Stimulated activated CD4-positive, alpha-beta T cell treated with anti-CD3 and anti-CD28 coated beads, Interleukin-1b, Interleukin-23, amount 100 ng/mL, for 24 hours (primary cell): Measurements from ENCODE around the gene LRP1.

Experiments
- DNase-seq, 4 experiments: peaks; one replicate each; pipeline ENCODE4 v3.0.0-alpha.2; 2020; ENCODE audit warnings: low read depth in 4 of 4, low spot score in 1 of 4

Gene LRP1

DNA sequence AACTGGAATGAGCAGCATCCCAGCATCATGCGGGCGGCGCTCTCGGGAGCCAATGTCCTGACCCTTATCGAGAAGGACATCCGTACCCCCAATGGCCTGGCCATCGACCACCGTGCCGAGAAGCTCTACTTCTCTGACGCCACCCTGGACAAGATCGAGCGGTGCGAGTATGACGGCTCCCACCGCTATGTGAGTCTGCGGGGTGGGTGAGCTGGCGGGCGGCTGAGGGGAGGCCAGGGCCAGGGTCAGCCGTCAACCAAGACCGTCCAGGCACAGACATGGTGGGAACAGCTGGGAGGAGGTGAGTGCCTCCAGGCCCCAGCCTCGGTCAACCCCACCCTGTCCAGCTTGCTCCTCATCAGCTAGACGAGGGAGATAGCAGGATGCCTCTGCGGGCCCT lies 62.5 kb downstream of the LRP1 start:
- no peak for DNase-seq

DNA sequence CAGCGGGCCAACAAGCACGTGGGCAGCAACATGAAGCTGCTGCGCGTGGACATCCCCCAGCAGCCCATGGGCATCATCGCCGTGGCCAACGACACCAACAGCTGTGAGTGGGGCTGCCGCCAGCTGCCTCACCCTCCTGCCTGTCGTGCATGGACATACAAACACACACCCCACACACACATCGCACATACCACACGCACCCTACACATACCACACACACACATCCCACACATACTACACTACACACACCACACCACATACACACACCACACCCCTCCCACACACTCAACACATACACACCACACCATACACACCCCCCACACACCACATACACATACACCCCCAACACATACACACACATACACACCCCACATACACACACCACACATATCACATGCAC lies 63.1 kb downstream of the LRP1 start:
- no peak for DNase-seq

DNA sequence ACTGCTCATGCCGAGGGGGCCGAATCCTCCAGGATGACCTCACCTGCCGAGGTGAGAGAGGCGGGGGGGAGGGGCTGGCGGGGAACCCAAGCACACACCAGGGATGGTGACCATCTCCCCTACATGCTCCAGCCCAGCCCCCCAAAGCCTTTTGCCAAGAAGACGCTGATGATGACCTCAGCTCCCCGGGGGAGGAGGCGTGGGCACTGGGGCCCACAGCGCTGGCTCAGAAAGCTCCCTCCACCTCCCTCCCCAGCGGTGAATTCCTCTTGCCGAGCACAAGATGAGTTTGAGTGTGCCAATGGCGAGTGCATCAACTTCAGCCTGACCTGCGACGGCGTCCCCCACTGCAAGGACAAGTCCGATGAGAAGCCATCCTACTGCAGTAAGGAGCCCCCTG lies 64.6 kb downstream of the LRP1 start:
- no peak for DNase-seq

- no peak for DNase-seq
These were observed 65.5 kb downstream of the LRP1 start for GRCh38 chr12:57193706-57194245.

- no peak for DNase-seq
These were observed 66.0 kb downstream of the LRP1 start for GRCh38 chr12:57194253-57194652.

DNA sequence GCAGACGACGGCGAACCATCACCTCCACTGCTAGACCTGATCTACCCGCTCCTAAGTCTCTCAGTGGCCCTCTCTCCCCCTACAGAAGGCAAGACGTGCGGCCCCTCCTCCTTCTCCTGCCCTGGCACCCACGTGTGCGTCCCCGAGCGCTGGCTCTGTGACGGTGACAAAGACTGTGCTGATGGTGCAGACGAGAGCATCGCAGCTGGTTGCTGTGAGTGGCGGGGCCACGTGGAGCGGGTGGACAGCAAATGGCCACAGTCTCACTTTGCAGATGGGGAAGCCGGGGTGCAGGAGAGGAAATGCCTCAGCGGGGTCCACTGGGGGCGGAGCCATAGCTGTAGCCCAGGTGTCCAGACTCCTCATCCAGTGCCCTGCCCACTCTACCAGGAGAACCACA lies 66.9 kb downstream of the LRP1 start:
- no peak for DNase-seq

GRCh38 chr12:57195611-57196371 lies 67.5 kb downstream of the LRP1 start:
- DNase-seq = no peak

DNA sequence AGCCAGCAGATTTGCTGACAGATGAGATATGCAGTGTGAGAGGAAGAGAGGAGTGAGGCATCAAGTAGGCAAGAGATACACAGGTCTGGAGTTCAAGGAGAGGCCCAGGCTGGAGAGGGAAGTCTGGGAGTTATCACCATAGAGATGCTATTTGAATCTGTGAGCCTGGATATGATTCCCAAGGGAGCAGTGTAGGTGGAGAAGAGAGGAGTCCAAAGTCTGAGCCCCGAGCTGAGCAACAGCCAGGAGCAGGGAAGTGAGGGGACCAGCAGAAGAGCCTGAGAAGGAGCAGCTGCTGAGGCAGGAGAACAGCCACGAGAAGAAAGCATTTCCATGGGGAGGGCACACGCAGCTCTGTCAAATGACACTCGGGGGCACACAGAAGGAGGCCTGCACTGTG lies 68.2 kb downstream of the LRP1 start:
- no peak for DNase-seq

DNA sequence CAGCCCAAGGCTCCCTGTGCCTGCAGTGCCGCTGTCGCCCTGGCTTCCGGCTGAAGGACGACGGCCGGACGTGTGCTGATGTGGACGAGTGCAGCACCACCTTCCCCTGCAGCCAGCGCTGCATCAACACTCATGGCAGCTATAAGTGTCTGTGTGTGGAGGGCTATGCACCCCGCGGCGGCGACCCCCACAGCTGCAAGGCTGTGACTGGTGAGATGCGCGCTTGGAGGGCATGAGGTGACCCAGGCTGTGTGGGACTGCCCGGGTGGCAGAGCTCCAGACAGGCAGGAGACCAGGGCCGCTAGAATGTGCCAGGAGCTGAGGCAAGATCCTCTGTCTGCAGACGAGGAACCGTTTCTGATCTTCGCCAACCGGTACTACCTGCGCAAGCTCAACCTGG lies 68.7 kb downstream of the LRP1 start:
- no peak for DNase-seq

DNA sequence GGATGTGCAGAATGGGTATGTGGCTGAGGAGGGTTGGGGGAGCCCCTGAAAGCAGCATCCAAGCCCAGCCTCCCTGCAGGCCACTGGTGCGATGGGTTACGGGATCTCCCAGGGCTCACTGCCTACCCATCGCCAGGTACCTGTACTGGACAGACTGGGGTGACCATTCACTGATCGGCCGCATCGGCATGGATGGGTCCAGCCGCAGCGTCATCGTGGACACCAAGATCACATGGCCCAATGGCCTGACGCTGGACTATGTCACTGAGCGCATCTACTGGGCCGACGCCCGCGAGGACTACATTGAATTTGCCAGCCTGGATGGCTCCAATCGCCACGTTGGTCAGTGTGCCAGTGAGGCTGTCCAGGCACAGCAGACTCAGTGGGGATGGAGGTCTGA lies 70.0 kb downstream of the LRP1 start:
- no peak for DNase-seq

- no peak for DNase-seq
These were observed 70.9 kb downstream of the LRP1 start for GRCh38 chr12:57199191-57199590.

DNA sequence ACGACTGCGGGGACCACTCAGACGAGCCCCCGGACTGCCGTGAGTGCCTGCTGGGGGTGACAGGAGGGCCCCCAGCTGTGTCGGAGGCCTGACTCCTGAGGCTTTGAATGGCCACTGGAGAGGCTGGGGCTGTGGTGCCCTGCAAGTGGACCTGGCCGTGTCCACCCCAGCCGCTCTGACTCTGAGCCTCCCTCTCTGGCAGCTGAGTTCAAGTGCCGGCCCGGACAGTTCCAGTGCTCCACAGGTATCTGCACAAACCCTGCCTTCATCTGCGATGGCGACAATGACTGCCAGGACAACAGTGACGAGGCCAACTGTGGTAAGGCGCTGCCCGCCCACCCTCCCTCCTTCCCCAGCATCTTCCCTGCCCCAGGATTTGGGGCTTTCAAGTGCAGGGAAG lies 72.2 kb downstream of the LRP1 start:
- DNase-seq = no peak

DNA sequence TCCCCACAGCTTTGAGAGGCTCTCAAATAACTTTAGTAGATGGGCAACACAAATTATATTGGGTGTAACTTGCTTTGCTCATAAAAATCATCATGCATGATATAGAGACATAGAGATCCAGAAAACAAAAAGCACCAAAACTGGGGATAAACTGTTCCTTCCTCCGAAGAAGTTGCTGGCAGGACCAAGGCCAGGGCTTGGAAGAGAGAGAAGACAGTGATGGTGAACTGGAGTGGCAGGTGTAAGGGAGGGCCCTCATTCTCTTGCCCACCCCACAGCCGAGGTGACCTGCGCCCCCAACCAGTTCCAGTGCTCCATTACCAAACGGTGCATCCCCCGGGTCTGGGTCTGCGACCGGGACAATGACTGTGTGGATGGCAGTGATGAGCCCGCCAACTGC lies 72.9 kb downstream of the LRP1 start:
- no peak for DNase-seq

DNA sequence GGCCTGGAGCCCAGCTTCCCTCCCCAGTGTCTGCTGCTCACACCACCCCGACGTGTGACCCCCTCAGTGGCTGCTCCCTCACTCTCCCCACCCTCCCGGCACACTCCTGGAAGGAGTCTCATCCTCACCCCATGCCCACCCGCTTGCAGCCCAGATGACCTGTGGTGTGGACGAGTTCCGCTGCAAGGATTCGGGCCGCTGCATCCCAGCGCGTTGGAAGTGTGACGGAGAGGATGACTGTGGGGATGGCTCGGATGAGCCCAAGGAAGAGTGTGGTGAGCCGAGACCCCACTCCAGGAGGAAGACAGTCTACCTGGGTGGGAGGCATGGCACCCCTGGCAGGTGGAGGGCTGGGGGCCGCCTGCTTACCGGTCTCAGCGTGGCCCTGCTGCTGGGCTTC lies 73.3 kb downstream of the LRP1 start:
- DNase-seq = no peak

- no peak for DNase-seq
These were observed 74.0 kb downstream of the LRP1 start for GRCh38 chr12:57202321-57202720.

GRCh38 chr12:57203201-57203600 lies 74.9 kb downstream of the LRP1 start:
- DNase-seq = no peak

DNA sequence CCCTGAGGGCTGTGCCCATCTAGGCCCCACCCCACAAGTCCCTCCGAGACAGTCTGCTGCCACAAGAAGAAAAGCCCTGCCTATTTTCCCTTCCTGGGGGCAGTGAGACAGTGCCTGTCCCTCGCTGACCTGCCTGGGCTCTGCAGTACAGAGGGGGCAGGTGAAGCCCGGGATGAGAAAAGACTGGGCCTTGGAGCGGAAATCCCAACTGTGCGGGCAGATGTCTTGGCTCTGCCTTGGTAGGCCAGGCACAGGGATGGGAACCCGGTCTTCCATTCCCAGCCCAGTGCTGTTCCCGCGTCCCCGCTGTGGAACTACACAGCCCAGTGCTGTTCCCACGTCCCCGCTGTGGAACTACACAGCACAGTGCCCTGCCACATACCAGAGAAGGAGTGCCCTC lies 75.5 kb downstream of the LRP1 start:
- DNase-seq = no peak

GRCh38 chr12:57204454-57204853 lies 76.2 kb downstream of the LRP1 start:
- no peak for DNase-seq

DNA sequence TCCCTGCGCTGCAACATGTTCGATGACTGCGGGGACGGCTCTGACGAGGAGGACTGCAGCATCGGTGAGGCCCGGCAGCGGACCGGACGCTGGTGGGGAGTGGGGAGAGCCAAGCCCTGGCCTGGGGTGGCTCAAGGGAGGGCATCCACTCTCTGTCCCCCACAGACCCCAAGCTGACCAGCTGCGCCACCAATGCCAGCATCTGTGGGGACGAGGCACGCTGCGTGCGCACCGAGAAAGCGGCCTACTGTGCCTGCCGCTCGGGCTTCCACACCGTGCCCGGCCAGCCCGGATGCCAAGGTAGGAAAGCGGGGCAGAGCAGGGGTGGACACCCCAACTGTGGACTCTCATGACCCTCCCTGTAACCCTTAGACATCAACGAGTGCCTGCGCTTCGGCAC lies 76.9 kb downstream of the LRP1 start:
- no peak for DNase-seq

GRCh38 chr12:57205931-57206330 lies 77.6 kb downstream of the LRP1 start:
- no peak for DNase-seq

DNA sequence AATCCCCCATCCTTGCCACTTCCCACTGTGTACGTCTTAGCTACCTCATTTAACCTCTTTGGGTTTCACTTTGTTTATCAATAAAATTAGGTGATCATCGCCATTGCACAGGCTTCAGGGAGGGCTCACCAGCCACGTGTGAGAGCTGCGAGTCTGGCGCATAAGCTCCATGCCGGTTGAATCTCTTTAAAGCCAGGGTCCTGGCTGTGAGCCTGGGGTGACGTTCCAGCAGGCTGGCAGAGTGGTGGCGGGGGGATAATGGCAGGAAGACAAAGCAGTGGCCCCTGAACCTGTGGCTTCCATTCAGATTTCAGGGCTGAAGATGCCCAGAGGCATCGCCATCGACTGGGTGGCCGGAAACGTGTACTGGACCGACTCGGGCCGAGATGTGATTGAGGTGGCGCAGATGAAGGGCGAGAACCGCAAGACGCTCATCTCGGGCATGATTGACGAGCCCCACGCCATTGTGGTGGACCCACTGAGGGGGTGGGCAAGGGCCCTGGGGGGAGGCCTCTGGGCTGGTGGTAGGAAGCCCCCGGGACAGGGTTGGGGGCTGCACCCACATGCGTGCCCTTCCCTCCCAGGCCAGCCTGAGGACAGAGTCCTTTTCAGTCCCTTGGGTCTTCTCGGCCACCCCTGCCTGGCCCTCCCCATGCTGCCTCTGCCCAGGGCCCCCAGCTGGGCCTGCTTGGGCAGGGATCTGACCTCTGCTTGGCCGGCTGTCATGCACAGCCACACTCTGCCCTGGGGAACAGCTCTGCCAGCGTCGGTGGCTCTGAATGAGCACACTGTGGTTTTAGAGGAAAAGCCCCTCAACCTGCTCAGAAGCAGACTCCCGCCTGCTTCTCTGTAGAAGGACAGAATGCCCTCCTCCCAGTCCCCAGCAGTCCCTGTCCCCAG lies 79.7 kb downstream of the LRP1 start:
- no peak for DNase-seq

GRCh38 chr12:57208631-57209282 lies 80.5 kb downstream of the LRP1 start:
- DNase-seq = no peak
